Large intestine (tissue), 3 donors: ENCODE results near the gene PAH. TPM values are rescaled to one million over a fixed set of nuclear protein-coding genes. Genes with fewer than 3 reads are reported as not detected.

ENCODE experiments used
- DNase-seq, 2 donors: peaks; one replicate each; pipeline versions ENCODE4 v3.0.0 to v3.0.0-alpha.2; 2013
- H3K27ac ChIP-seq: one replicate; pipeline ENCODE4 v1.5.1; 2013; ENCODE audit warnings: low read length
- H3K27me3 ChIP-seq: 2 replicates; pipeline ENCODE4 v1.6.1; 2013; ENCODE audit warnings: low read length; ENCODE audit not compliant: control insufficient read depth, insufficient read depth
- H3K36me3 ChIP-seq: 2 replicates; pipeline ENCODE4 v1.6.1; 2013; ENCODE audit warnings: low read length; ENCODE audit not compliant: control insufficient read depth, insufficient read depth
- H3K4me1 ChIP-seq: one replicate; pipeline ENCODE4 v1.6.1; 2013; ENCODE audit warnings: low read length; ENCODE audit not compliant: control insufficient read depth, insufficient read depth
- H3K4me3 ChIP-seq: one replicate; pipeline ENCODE4 v1.5.1; 2013; ENCODE audit warnings: low read length
- H3K9me3 ChIP-seq: one replicate; pipeline ENCODE4 v1.6.1; 2013; ENCODE audit warnings: mild to moderate bottlenecking, low read depth, low read length, moderate library complexity; ENCODE audit not compliant: control insufficient read depth
- WGBS: methylation state at CpG from one replicate; pipeline ENCODE4 v1.1.5; 2013; ENCODE audit warnings: low lambda C conversion rate; ENCODE audit not compliant: insufficient coverage; 5-methylcytosine and 5-hydroxymethylcytosine counted together
- polyA plus RNA-seq: library from polyadenylated mRNA; unstranded; fragments of 120-200 nt; gene quantifications from one replicate; pipeline ENCODE4 v1.2.1, GENCODE V29; 2013

PAH gene
- polyA plus RNA-seq, 1 donor, result 172 TPM

- DNase-seq, result no peak
- no peak overlapping the region for H3K4me3 ChIP-seq
- H3K27me3 ChIP-seq, result no peaks in the 10 kb centered on the region
- WGBS, result no CpG with 5 or more reads among the region's 2 CpGs
- H3K9me3 ChIP-seq, result no peaks in the 10 kb centered on the region
- no peaks in the 10 kb centered on the region for H3K36me3 ChIP-seq
- no peaks in the 10 kb centered on the region for H3K4me1 ChIP-seq
- H3K27ac ChIP-seq, result no peak overlapping the region
Measured at GRCh38 chr12:102806592-102806991, 110.5 kb downstream of the PAH start.

GRCh38 chr12:102806110-102806509 lies 110.9 kb downstream of the PAH start:
- Histone ChIP-seq H3K4me3 (no peak overlapping the region), H3K36me3 (no peaks in the 10 kb centered on the region), H3K9me3 (no peaks in the 10 kb centered on the region), H3K4me1 (no peaks in the 10 kb centered on the region), H3K27me3 (no peaks in the 10 kb centered on the region), H3K27ac (no peak overlapping the region)
- no peak for DNase-seq
- no CpG with 5 or more reads among the region's 3 CpGs for WGBS

GRCh38 chr12:102800565-102800964 lies 116.5 kb downstream of the PAH start:
- DNase-seq, result no peak
- Histone ChIP-seq H3K4me3 (no peak overlapping the region), H3K27ac (no peak overlapping the region), H3K36me3 (no peaks in the 10 kb centered on the region), H3K4me1 (no peaks in the 10 kb centered on the region), H3K27me3 (no peaks in the 10 kb centered on the region), H3K9me3 (no peaks in the 10 kb centered on the region)

GRCh38 chr12:102799229-102799628 lies 117.8 kb downstream of the PAH start:
- Histone ChIP-seq H3K4me1 (no peaks in the 10 kb centered on the region), H3K36me3 (no peaks in the 10 kb centered on the region), H3K27me3 (no peaks in the 10 kb centered on the region), H3K4me3 (no peak overlapping the region), H3K27ac (no peak overlapping the region), H3K9me3 (no peaks in the 10 kb centered on the region)
- no CpG with 5 or more reads among the region's 9 CpGs for WGBS
- DNase-seq, result no peak

GRCh38 chr12:102797528-102797927 lies 119.5 kb downstream of the PAH start:
- Histone ChIP-seq H3K27ac (no peak overlapping the region), H3K4me3 (no peak overlapping the region), H3K4me1 (no peaks in the 10 kb centered on the region), H3K27me3 (no peaks in the 10 kb centered on the region), H3K9me3 (no peaks in the 10 kb centered on the region), H3K36me3 (no peaks in the 10 kb centered on the region)
- no CpG with 5 or more reads among the region's 5 CpGs for WGBS
- DNase-seq, result no peak

- no peak overlapping the region for H3K27ac ChIP-seq
- WGBS, result 100% methylated on average over 1 of the region's 7 CpGs
- no peaks in the 10 kb centered on the region for H3K9me3 ChIP-seq
- H3K36me3 ChIP-seq, result no peaks in the 10 kb centered on the region
- no peak for DNase-seq
- no peaks in the 10 kb centered on the region for H3K4me1 ChIP-seq
- H3K4me3 ChIP-seq, result no peak overlapping the region
- H3K27me3 ChIP-seq, result no peaks in the 10 kb centered on the region
Measured at GRCh38 chr12:102793921-102794320, 123.1 kb downstream of the PAH start.

Other genes starting within 250 kb of the PAH start
- gene ASCL1, start 40.4 kb upstream of the PAH start, polyA plus RNA-seq, result 6.4 TPM